Activated naive CD4-positive, alpha-beta T cell treated with Interleukin-2 at 50 U/mL for 16 hours (primary cell): ENCODE data around the gene EZR.

ENCODE experiments used
- DNase-seq: peaks from one replicate; pipeline ENCODE4 v3.0.0-alpha.2; 2020

EZR gene

DNA sequence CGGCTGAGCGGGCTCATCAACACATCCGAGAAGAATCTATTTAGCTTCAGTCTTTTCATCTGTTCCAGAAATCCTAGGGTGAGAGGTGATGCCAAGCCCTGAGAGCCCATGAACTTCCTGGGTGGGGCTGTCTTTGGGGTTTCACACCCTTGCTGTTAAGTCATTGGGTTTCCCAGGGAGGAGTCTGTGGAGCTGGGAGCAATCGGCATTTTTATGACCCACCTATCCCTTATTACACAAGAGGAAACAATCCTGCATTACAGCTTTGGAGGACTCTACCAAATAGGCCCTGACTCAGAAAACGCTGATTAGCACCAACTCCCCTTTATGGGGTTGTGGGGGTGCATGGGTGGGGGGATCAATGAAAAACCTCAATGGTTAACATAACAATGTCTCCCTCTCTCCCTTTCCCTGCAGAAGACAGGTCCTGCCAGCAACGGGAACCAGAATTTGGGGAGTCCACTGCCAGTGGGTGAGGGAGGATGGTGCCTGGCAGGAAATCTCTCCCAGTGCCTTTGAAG, 46.3 kb downstream of the EZR start:
- DNase-seq, result no peak

DNA sequence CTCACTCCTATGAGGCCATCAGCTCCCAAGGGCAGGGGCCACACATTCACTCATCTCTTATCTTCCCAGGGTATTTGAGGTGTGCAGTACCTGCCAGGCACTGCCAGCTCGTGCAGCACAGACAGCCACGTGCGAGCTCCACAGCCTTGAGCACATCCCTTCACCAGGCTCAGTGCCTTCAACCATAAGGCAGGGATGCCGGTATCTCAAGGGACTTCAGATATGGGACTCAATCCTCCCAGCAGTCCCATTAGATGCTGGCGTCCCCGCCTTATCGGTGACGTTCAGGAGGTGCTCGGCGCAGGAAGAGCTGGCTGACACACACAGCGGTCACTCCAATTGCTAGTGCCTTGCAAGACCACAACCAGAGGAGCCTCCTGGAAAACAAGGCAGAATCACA, 47.0 kb downstream of the EZR start:
- DNase-seq, result no peak

DNA sequence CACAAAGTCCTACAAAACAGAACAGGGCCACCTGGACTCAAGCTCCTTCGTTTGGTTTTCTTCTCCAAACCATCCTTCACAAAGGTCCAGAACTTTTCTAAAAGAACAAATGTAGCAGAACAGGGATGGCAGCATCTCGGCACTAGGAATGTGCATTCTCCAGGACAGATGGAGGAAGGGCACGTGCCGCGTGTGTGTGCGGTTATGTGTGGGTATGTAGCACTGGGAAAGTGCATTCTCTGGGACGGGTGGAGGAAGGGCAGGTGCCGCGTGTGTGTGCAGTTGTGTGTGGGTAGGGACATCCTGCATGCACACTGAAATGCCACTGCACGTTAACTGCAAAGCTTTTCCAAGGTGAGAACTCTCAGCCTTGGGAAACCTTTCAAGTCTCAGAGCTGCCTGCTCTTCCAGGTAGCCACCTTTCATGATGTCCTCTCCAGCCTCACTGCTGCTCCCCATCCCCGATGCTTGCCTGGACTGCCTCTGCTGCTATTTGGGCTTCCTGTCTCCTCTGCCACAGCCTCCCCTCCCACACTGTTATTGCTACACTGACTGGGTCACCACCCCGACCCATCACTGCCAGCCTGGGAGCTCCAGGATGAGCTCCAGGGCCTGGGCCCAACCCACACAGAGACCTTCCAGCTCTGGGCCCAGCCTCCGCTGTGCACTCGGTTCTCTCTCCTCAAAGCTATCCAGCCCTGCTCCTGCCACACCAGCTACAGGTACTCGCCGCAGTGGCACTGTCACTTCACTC, 47.6 kb downstream of the EZR start:
- no peak for DNase-seq

DNA sequence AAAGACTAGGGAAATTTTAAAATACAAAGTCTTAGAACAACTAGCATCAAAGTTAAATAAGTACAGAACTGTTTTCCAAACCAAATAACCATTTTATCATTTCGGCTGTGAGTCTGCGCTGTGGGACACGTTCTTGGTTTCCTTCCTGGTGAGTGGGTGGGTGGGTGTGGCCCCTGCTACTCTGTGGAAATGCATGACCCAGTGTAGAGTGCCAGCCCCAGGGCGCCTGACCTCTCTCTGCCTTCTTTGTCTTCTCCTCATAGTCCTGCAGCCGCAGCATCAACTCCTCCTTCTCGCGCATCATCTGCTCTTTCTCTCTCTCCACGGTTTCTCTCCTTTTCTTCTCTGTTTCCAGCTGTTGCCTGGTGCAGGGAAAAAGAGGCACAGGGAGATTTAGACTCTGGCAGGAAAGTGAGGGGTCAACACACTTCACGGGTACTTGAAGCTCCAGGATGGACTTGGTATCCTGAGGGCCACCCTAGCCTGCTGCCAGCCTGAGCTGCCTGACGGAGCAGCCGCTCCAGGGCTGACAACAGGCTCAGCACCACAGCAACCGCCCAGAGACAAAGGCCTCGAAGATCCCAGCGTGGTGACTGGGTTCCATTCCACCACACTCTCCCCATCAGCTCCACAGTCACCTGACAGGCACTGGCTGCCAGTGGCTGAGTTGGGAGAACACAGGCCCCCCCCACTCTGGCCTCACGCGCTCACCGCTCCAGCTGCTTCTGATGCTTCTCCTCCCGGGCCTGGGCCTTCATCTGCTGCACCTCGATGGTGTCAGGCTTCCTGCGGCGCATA, 48.4 kb downstream of the EZR start:
- no peak for DNase-seq

DNA sequence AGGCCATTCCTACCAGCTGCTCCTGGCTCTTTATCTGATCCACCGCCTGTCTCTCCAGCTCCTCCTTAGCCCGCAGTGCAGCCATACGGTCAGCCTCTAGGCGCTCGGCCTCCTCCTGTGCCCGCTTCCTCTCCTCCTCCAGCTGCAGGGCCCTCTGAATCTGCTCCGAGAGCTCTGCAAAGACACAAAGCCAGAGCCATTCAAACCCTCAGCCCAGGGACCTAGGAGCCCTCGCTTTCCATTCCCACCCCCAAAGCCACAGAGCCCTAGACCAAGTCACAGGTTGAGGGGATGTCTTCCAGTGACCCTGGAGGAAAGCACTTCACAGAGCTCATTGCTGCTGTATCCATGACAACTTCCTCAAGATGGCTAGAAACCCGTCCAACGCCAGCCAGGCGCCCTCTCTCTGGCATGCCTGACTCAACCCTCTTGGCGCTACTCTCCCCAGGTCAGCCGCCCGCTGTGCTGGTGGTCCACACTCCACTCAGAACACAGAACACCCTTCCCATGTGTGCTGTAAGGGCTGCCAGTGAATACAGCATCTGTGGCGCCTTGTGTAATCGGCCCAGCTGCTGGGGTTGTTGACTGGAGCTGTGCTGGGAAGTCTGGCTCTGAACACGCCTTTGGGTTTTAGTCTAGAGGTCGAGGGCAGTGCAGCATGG, 49.3 kb downstream of the EZR start:
- DNase-seq, result no peak

DNA sequence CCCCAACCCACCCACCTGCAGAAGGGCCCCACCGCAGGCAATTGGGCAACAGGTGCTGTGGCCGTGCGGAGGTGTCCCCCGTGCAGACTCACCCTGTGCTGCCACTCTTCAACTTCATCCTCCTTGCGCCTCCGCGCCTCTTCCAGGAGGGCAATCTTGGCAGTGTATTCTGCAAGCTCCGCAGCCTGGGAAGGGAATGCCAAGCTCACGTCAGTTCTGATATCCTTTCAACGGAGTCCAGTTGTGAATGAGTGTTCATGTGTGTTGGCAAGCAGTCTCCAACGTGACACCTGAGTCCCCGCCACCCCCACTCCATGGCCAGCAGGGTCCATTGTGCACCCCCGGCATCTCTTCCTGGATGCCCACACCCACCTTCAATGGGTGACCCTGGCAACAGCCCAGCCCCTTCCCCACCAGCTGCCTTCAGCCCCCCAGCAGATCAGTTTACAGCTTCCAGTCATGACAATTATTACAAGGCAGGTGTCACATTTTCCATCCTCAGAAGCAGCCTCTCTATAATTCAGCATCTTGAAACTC, 49.9 kb downstream of the EZR start:
- DNase-seq, result no peak

DNA sequence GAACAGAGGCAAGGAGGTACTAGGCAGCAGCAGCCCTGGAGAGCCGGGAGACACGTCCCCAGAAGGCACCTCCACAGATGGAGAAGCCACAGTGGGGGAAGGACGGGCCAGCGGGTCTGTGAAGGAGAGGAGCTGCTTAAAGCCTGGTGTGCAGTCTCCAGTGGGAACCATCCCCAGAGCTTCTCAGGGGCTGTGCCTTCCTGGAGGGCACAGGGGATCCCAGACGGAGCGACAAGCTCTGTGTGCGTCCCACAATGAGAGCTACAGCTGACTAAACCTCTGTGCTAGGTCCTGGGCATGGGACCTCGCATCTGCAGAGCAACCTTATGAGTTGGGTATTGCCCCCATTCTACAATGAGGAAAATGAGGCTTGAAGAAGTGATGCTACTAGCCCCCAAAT, 50.7 kb downstream of the EZR start:
- no peak for DNase-seq

DNA sequence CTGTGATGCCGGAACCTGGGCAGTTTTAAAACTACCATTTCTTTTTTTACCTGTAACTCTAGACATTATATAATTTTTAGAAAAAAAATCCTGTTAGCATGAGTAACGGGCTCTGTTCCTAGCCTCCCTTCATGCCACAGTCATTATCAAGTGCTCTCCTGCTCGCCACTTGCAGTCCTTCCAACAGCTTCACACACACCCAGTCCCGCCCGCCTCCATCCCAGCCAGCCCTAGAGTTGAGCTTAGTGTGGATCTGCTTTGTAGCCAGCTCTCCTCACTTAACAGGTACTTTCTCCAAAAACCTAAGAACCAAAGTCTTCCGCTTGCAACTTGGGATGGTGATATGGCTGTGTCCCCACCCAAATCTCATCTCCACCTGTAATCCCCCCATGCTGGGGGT, 51.5 kb downstream of the EZR start:
- DNase-seq, result no peak

DNA sequence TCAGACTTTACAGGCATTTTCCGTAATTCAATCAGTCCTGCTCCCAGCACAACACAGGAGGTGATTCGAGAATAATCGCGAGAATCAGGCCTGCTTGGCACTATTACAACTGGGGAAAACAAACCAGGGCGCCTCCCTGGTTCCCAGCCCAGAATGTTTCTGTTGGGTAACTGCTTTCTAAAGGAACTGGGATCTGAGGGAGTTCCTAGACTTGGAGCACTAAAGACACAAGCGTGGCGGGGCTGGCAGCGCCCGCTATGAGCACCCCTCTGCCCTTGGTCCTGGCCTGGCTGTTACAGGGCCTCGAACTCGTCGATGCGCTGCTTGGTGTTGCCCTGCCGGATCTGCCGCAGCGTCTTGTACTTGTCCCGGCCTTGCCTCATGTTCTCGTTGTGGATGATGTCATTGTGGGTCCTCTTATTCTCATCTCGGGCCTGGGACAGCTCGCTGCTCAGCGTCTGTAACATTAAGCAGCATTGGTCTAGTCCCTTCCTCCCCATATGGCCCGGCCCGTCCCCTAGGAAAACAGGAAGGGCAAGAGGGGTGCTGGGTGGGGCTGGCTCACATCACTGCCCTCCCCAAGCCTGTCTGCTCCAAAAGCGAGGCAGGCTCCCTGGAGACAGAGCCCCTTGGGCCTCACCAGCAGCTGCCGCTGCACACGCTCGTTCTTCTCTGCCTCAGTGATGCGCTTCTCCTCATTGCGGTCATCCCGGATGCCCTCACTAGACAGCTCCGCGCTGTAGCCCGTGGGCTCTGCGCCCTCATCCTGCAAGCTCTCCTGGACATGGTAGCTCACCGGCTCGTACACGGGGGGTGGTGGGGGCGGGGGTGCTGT, 52.3 kb downstream of the EZR start:
- no peak for DNase-seq

DNA sequence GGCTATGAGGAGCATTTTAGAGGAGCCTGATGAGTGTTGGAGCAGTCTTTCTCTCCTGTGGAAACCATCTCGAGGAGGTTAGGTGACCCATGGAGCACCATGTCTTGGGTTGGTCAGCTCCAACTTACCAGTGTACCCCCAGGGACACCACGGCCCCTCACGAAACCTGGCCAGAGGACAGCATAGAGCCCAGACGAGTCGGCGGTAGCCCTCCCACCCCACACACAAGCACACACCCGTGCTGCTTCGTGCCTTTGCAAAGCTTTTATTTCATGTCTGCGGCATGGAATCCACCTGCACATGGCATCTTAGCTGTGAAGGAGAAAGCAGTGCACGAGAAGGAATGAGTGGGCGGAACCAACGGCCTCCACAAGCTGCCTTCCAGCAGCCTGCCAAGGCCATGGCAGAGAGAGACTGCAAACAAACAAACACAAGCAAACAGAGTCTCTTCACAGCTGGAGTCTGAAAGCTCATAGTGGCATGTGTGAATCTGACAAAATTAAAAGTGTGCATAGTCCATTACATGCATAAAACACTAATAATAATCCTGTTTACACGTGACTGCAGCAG, 53.6 kb downstream of the EZR start:
- DNase-seq, result no peak

DNA sequence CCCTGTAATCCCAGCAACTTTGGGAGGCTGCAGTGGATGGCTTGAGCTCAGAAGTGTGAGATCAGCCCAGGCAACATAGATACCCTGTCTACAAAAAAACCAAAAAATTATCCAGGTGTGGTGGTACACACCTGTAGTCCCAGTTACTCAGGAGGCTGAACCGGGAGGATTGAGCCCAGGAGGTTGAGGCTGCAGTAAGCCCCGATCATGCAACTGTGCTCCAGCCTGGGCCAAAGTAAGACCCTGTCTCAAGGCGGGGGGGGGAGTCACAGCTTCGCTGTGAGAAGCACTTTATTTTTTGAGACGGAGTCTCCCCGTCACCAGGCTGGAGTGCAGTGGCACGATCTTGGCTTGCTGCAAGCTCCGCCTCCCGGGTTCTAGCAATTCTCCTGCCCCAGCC, 54.2 kb downstream of the EZR start:
- no peak for DNase-seq

DNA sequence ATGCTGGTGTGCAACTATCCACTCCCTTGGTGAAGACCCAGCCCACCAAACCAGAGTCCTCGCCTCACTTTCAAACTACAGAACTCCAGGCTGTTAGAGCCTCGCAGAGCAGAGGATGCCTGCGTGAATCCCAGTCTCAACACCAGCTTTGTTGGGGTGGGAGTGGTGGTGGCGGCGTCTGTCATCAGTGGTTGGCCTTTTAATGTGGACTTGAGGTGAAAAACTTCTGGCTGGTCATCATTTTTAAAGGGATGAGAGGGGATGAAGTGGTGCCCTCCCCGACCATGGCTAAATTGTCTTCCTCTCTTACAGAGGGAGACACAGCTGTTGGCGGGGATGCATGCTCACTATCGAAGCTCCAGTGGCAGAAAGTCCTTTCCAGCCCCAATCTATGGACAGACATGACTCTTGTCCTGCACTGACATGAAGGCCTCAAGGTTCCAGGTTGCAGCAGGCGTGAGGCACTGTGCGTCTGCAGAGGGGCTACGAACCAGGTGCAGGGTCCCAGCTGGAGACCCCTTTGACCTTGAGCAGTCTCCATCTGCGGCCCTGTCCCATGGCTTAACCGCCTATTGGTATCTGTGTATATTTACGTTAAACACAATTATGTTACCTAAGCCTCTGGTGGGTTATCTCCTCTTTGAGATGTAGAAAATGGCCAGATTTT, 54.9 kb downstream of the EZR start:
- no peak for DNase-seq

DNA sequence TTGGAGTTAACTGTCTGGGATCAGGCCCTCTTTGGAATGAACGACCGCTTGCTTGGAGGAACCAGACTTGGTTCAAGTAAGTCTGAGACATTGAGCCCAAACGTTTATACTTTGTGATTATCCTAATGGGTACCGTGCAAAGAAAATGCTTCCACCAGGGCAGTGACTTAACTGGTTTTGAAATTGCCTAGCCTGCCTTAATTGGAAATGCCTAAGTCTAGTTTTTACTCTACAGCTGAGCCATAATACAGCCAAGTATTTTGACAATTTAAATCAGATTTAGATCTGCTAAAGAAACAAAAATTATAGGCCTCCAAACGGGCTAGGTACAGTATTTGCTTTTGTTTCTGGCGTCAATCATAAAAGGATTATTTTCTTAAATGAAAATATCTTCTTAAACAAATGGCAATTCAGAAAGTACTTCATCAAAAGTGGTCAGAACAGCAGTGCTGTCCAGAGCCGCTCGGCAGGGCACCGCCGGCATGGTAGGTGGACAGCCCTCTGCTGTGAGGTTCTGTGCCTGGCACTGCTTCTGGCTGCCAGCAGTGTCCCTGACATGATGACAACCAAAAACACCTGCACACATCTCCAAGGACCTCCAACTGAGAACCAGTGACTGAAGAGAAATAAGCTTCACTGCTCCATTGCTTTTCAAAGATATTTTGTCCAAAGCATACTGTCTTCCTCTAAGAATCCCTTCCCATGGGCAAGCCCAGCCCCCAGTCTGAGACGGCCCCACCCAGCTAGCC, 55.6 kb downstream of the EZR start:
- no peak for DNase-seq

DNA sequence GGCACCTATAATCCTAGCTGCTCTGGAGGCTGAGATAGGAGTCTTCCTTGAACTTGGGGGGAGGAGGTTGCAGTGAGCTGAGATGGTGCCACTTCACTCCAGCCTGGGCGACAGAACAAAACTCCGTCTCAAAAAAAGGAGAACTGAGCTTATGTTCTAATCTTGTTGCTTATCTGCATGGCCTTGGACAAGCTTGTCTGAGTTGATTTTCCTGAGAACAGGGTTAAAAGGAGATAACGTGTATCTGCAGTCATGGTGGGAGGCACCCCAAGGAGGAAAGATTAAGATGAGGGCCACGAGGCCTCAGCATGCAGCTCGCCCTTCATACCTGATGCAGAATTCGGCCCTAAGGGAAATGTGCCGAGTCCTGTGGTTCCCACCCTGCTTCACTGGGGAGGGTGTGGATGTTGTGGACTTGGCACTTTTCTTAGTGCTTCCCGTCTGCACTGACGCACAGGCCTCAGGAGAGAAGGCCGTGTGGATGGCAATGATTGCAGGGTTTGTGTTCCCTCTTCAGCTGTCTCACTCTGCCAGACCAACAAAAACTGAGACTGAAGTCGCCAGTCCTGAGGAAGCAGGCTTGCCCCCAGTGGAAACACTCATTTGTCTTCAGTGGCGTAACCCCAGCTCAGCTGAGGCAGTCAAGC, 56.3 kb downstream of the EZR start:
- DNase-seq, result no peak

DNA sequence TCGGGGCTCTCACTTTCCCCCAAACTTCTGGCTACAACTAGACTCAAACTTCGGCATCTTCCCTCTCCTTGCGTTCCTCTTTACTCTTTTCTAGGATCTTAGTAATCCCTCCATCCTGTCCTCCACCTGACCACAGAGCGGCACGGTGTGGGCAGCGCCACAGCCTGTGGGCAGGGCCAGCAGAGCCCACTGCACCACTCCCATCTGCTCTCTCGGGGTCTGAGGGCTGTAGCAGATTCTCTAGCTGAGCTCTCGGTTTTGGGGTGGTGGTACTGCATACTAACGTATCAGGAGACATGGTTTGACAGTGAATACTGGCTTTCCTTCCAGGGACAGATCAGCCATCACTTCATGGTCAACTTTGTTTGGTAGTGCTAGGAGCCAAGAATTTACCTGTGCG, 57.4 kb downstream of the EZR start:
- DNase-seq, result no peak

DNA sequence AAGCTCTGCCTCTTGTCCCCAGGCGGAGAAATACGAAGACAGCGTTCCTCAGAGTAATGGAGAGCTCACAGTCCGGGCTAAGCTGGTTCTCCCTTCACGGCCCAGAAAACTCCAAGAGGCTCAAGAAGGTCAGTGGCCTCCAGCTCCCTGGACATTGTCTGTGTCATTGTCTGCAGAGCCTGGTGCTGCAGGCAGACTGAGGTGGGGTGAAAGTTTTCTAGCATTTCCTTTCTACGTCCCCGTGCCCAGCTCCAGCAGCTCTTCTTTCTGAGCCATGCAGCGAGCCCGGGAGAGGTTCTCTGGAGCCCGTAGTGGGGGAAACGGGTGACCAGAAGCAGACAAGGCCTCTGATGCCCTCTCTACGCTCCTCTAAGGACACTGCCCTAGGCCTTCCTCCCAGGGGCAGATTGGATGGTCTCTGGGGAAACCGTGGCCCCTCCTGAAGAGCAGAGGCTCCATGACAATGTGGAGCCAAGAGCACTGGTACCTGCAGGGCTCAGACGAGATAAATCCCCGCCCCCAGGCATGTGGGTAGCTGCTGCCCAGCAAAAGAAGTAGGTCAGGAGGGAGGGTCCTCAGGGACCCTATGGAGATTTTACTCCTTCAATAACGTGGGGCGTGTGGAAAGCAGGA, 58.4 kb downstream of the EZR start:
- DNase-seq, result no peak

DNA sequence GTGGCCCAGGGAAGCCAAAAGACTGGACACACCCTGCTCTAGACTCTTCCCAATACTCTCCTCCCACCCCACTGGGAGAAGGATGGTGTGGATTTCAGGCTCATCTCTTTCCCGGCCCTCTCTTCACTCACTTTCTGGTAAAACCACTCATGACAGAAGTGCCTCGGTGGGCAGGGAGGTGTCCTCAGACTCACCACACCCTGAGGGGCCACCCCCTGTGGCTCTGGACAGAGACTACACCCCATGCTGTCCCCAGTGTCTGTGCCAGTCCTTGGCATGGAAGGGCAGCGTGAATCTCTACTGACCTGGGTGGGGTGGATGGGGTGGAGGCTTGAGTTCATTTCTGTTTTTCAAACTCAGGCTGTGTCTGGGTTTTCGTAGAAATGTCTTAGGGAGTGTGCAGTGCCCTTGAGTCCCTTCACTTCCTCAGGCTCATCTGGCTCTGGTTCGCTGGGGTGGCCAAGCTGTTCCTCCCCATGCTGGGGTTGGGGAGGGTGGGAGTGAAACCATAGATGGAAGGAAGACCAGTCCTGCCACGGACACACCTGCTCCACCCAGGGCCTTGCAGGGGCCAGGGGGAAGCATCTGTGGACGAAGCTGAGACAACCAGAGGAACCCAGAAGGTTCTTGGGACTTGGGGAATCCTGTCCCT, 59.1 kb downstream of the EZR start:
- no peak for DNase-seq

DNA sequence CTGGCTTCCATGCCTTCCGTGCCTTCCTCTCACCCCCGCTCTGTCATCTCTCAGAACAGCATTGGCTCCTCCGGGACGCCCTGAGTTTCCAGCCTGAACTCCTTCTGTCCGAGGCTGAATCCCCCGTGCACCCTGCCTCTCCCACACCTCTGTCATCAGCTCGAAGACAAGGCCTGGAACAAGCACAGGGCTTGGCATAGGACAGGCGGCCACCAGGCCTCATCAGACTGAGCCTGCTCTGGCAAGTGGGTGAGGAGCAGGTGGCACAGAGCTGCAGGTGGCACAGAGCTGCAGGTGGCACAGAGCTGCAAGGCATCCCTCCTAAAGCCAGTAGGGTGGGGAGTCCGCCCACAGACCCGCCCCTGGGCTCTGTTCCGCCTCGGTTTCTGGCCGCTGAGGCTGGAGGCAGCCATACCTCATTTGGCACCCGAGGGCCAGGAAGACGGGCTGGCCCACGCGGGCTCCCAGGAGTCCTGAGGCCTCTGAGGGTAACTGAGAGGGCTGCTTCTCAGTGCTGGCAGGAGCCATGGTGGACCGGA, 60.2 kb downstream of the EZR start:
- no peak for DNase-seq

DNA sequence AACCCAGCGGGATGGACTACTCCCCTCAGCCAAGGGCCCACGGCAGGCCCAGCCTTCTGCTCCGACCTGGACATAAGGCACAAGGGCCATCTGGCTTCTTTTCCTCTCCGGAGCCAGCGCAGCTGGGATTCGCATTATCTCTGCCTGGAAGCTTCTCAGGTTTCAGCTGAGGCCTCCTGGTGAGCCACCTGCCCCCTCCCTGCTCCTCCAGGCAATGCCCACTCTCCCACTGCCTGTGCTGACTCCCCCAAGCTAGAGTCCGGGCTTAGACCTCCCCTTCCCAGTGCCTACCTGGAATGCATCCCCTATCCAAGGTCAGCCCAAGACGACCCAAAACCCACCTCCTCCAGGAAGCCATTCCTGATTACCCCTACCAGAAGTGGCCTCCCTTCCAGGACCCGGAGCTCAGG, 60.7 kb downstream of the EZR start:
- DNase-seq, result no peak
